Thyroid gland (tissue), 4 donors: ENCODE data around the gene SALL3.

Experiments used
- POLR2A ChIP-seq, 2 donors: fragments of 450-650 bp; IDR thresholded peaks; one replicate each; pipeline ENCODE4 v1.6.1; 2017; ENCODE audit warnings: antibody characterized with exemption in 2 of 2, mild to moderate bottlenecking in 2 of 2, moderate library complexity in 1 of 2
- TF ChIP-seq, protein P1 (sequence below), 6 experiments: fragments of 200-600 bp in 3 of 6; fragments of 450-650 bp in 3 of 6; sonication (generic) in 3 of 6; IDR thresholded peaks; one replicate each; pipeline ENCODE4 v1.5.1; 2016 to 2019; ENCODE audit warnings: antibody characterized with exemption in 6 of 6, mild to moderate bottlenecking in 2 of 6, inconsistent platforms in 1 of 6, moderate library complexity in 1 of 6

DNA sequence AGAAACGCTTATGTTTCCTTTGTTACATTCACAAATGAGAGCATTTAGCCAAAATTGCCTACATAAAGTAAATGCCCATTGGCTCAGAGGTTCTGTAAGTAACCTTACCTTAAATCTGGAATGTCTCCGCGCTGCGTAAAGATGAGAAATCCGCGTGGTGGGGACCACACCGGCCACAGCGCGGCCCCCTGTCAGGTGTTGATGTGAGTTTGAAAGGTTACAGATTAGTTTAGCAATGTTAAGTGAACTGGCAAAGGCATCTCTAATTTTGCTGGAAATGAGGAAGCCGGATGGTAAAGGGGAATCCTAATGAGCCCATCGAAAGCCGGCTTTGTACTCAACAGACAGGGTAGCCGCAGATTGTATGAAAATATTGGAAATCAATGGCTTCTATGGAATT lies 11.8 kb downstream of the SALL3 start:
- TF ChIP-seq, protein P1, sequence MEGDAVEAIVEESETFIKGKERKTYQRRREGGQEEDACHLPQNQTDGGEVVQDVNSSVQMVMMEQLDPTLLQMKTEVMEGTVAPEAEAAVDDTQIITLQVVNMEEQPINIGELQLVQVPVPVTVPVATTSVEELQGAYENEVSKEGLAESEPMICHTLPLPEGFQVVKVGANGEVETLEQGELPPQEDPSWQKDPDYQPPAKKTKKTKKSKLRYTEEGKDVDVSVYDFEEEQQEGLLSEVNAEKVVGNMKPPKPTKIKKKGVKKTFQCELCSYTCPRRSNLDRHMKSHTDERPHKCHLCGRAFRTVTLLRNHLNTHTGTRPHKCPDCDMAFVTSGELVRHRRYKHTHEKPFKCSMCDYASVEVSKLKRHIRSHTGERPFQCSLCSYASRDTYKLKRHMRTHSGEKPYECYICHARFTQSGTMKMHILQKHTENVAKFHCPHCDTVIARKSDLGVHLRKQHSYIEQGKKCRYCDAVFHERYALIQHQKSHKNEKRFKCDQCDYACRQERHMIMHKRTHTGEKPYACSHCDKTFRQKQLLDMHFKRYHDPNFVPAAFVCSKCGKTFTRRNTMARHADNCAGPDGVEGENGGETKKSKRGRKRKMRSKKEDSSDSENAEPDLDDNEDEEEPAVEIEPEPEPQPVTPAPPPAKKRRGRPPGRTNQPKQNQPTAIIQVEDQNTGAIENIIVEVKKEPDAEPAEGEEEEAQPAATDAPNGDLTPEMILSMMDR (IDR thresholded peaks at IDR 0.05) = no peak
- TF ChIP-seq POLR2A (IDR thresholded peaks at IDR 0.05) = no peak
